ENCODE results near the gene TRAM2.

The TRAM2 gene

DNA sequence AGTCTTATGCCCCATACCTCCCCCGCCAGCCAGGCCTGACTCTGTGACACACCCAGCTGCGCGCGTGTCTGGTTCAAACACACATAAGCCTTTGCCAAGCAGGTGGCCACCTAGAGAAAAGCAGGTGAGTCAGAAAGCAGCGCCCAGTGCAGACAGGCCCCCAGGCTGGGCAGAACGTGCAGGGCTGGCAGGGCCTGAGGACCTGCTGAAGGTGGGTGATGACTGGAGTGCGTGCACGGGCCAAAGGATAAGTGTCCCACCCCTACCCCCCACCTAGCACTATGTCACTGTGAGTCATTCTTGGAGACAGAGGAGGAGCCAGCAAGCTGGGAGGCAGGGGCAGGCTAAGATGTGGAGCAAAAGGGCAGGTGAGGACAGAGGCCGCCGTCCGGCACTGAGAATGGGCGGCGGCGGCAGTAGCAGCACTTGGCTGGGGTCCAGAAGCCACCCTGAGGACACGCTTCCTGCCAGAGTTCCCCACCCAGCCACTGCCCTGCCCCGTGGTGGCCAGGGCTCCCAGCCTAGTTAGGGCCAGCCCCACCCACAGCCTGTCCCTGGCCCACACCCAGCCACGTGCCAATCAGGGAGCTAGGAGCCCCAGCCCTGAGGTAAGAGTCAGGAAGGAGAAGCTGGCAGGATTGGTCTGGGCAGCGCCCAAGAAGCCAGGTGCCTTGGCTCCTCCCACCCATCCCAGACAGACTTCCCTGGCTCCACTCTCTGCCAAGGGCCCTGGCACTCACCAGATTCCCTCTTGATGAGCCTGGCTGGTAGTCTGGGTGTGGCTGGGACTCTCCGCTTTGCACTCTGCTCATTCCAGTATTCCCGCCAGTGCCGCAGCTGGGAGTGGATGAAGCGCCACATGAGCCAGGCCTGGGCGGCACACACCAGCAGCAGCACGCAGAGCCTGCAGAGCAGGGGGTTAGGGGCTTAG is 72.7 kb downstream of the TRAM2 start:
- TF ChIP-seq GATA3 (IDR thresholded peaks at IDR 0.05; ENCODE audit: low read depth, low read length) (no peak), GATA2 (IDR thresholded peaks at IDR 0.05; ENCODE audit: low read depth, low read length) (no peak)

DNA sequence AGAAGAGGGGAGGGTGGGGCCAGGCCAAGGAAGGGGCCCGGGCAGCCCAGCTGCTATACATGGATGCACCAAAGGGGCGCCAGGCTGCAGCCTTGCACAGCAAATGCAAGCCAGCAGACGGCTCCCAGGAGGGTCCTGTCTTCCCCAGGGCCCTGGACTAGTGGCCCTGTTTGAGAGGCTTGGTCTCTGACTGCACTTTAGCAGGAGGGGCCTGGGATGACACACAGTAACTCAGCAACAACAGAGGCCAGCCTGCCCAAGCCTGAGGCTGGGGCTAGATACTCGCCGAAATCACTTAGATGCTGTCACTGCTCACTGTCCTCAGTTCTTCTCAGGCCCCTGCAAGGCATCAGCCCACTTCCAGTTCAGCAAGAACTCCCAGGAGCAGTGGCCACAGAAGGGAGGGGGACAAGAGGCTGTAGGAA is 73.5 kb downstream of the TRAM2 start:
- no peak for TF ChIP-seq GATA3 (IDR thresholded peaks at IDR 0.05; ENCODE audit: low read depth, low read length)
- no peak for TF ChIP-seq GATA2 (IDR thresholded peaks at IDR 0.05; ENCODE audit: low read depth, low read length)

DNA sequence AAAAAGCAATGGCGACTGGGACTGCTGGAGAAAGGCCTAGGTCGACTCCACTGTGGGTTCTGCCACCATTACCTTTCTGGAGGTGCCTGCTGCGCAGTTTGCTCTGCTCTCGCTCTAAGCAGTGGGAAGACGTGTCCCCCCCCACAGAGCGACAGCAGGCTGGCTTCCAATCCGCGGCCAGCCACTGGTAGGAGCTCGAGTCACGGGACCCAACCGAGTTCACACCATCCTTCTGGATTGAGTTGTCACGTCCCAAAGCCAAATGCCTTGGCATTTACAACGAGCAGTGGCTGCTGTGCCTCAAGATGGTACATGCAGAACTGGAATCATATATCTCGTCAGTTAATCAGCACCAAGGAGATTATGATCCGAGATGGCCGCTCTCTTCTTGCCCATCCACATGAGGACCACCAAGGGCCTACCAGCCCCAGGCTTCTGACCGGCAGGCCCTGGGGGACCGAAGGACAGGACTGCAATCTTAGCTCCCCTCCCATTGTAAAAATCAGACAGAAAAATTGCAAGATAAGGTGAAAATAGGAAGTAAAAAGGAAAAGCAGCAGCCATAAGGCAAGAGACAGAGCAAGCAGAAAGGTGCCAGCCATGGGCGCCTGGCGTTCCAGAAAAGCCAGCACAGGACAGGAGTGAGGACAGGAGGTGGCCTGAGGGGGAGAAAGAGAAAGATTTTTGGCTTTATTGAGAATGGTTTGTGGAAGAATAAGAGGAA is 74.4 kb downstream of the TRAM2 start:
- TF ChIP-seq GATA3 (IDR thresholded peaks at IDR 0.05; ENCODE audit: low read depth, low read length) (no peak), GATA2 (IDR thresholded peaks at IDR 0.05; ENCODE audit: low read depth, low read length) (no peak)

DNA sequence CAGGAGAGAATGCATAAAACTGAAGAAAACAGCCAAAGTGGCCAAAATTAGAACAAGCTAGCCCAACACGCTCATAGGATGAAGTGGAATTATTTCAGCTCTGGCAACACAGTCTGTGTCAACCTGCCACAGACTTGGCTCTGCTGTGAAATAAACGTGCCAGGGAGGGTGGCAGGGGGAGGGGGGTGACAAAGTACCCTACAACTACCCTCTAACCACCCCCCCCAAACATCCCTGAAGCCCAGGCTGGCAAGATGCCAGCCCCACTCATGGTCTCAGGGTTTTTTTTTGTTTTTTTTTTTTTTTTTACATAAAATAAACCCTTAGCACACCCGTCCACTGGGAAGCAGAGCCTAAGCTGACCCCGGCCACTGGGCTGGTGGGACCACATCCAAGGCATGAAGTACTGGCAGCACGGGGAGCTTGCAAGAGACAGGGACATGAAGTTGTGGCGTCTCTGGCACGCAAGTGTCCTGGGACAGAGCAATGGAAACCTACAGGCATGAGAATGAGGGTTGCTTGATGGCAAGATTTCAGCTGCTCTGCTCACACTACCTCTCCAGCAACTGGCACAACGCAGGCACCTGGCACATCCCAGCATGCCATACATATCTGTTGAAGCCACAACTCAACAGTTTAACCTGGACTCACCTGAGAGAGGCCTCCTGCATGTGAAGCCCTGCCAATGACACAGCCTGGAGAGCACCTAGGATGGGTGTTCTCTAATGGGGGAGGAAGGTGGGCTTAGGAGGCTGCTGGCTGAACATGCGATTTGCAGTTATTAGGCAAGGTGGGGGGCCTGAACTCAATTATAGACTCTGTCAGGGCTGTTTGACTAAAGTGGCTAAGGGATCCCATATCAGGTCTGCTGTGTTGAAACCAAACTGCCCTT is 76.4 kb downstream of the TRAM2 start:
- TF ChIP-seq GATA2 (IDR thresholded peaks at IDR 0.05; ENCODE audit: low read depth, low read length) (no peak), GATA3 (IDR thresholded peaks at IDR 0.05; ENCODE audit: low read depth, low read length) (no peak)

DNA sequence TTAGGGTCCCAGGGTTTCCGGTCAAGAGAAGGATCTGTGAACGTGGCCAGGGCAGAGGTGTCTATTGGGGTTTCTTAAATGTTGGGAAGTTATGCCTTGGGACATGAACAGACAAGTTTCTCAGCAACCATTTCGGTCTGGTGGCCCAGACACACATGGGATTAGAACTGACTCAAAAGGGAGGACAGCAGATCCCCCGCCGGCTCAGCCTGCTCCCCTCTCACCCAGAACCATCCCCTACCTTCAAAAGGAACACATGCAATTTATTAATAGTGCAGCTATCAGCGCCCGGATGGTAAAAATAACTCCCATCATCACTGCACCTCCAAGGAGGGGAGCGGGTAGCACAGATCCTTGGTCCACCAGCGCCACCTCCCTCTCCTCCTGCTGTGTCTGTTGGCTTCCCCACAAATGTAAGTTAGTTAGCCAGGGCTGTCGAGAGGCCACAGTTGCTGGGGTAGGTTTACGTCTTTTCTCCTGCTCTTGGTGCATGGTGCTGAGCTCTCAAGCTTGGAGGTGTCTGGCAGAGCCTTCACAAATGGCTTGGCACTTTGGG is 77.1 kb downstream of the TRAM2 start:
- TF ChIP-seq GATA3 (IDR thresholded peaks at IDR 0.05; ENCODE audit: low read depth, low read length): no peak
- no peak for TF ChIP-seq GATA2 (IDR thresholded peaks at IDR 0.05; ENCODE audit: low read depth, low read length)

DNA sequence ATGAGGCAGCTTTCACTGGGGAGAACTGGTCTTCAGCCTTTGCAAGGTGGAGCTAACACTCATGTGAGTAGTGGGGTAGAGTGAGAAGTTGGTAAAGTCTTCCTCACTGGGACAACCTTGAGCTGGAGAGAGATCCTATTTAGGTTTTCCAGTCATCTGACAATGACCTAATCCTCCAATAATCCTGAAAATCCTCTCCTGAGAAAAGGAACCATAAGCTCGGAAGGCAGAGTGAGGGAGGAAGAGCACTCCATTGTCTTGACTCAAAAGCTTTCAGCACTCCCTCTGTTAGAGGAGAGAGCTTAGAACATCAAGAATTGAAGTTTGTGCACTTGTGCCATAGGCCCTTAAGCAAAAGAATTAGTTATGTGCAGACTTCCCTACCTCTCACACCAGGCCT is 77.8 kb downstream of the TRAM2 start:
- TF ChIP-seq GATA3 (IDR thresholded peaks at IDR 0.05; ENCODE audit: low read depth, low read length): no peak
- TF ChIP-seq GATA2 (IDR thresholded peaks at IDR 0.05; ENCODE audit: low read depth, low read length): no peak

DNA sequence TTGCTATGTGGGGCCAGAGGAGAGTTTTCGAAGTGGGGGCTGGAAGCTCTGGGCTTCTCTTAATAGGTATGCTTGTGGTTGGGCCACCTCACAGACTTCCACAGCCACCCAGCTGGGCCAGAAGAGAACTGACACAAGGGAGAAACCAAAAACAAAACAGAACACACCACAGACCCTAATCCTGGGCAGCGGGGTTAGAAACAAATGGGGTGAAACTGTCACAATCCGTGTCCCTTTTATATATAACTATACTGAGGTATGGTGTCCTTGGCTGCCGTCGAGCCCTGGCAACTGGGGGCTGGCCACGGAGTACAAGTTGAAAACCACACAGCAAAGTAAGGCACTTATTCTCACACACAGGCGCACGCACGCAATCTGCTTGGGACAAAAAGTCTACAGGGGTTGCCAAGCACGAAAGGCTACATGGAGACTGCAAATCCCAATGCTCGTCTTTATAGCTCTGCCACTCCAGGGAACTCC is 78.3 kb downstream of the TRAM2 start:
- TF ChIP-seq GATA2 (IDR thresholded peaks at IDR 0.05; ENCODE audit: low read depth, low read length) (no peak), GATA3 (IDR thresholded peaks at IDR 0.05; ENCODE audit: low read depth, low read length) (no peak)

DNA sequence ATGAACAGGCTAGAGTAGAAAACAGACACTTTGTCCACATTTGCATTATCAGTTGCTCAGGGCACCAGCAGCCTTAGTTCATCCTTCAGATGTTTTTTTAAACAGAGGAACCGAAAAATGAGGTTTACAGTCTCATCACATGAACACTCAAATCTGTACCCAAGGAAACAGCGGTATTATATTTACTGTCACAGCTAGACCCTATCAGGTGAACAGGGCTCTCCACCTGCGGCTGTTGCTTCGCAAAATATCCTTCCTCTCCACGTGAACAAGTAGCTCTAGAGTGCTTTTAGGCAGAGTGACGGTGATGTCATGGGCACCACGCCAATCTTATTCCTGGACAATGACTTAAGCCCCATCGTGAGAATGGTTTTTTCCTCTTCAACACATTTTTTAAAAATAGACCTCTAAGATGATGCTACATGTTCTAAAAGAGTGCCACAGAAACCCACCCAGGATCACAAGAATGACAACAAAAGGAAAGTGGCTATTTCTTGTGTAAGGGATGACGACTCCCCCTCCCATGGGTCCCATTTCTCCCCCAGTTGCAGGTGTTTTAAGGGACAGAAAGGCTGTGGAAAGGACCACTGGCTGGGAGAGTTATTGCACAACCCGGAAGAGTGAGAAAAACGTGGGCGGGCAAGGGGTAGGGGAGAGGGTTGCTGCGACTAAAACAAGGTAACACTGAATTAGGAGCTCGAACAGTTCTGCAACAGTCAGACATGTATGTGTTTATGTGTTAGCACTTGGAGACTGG is 79.0 kb downstream of the TRAM2 start:
- TF ChIP-seq GATA3 (IDR thresholded peaks at IDR 0.05; ENCODE audit: low read depth, low read length): no peak
- no peak for TF ChIP-seq GATA2 (IDR thresholded peaks at IDR 0.05; ENCODE audit: low read depth, low read length)

DNA sequence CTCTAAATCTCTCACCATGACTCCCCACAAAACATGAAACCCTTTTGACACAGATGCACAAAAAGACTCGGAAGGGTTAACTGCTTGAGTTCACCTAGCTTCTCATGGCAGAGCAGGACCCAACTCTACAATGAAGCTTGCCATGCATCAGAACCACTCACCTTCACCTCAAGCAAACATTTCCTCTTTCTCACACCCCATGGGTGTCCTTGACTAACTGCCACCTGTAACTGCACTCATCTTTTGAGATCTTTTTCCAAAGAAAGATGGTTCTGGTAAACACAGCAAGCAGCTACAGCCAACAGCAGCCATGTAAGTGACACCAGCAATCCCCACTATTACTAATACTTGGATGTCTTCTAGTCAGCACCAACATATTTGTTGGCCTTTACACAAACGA is 80.2 kb downstream of the TRAM2 start:
- TF ChIP-seq GATA2 (IDR thresholded peaks at IDR 0.05; ENCODE audit: low read depth, low read length) (no peak), GATA3 (IDR thresholded peaks at IDR 0.05; ENCODE audit: low read depth, low read length) (no peak)

DNA sequence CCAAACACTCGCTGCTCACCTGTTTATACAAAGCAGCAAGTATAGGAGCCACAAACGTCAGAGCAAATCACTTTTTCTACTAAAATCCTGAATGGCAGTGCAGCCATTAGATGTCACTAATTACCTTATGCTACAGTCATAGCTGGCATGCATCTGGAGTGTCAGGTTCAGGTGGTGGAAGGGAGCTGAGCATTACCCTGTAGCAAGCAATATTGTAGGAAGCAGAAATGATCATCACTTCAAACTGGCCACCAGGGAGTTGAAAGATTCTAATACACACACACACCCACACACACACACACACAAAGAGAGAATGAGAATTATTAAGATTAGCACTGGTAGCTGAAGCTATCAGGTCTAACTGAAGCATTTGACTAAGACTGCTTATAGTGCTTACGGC is 80.9 kb downstream of the TRAM2 start:
- TF ChIP-seq GATA3 (IDR thresholded peaks at IDR 0.05; ENCODE audit: low read depth, low read length) (no peak), GATA2 (IDR thresholded peaks at IDR 0.05; ENCODE audit: low read depth, low read length) (no peak)

DNA sequence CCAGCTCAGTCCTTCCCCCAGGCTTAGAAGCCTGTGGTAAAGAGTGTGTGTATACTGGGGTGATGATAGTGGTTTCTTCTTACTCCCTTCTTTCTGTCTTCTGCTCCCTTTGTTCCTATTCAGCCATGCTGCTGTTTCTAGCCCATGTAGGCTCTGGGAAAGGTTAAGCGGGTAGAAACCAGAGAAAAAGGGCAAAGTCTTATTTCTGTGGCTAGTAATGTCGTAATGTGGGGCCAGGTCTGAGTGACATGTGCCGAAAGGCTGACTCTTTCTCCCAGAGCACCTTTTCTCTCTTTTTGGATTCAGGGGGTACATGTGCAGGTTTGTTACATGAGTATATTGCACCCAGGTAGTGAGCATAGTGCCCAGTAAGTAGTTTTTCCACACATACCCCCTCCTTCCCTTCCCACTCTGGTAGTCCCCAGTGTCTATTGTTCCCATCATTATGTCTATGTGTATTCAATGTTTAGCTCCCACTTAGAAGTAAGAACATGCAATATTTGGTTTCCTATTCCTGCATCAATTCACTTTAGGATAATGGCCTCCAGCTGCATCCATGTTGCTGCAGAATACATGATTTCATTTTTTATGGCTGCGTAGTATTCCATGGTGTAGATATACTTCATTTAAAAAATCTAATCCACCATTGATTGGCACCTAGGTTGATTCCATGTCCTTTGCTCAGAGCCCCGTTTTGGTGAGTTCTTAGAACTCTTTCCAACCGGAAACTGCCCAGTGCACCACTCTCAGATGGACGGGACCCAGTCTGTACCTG is 82.4 kb downstream of the TRAM2 start:
- TF ChIP-seq GATA2 (IDR thresholded peaks at IDR 0.05; ENCODE audit: low read depth, low read length) (no peak), GATA3 (IDR thresholded peaks at IDR 0.05; ENCODE audit: low read depth, low read length) (no peak)

DNA sequence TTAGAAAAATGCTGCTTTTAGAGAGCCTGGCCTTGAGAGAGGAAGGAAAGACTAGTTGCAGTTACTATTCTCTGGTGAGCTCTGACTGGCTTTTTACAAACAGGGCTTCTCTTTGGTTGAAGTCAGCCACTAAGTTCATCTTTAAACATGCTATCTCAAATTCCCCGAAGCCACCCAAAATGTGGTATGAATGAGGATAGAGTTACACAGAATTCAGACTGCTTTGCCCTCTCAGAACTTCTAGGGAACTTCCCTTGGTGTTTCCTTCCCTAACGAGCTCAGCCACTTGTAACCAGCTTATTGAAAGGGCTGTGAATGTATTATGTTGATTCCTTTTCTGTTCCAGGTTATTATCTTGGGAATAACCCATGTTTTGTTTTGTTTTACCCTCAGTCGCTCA is 83.2 kb downstream of the TRAM2 start:
- no peak for TF ChIP-seq GATA3 (IDR thresholded peaks at IDR 0.05; ENCODE audit: low read depth, low read length)
- no peak for TF ChIP-seq GATA2 (IDR thresholded peaks at IDR 0.05; ENCODE audit: low read depth, low read length)

All from SH-SY5Y (cell line).